HepG2 (cell line): ENCODE measurements around the gene SPRY1. TPM values are rescaled to one million over a fixed set of nuclear protein-coding genes. Genes with fewer than 3 reads are reported as not detected.

Experiments
- AHR ChIP-seq: IDR thresholded peaks from 2 replicates; pipeline ENCODE4 v1.6.1; 2018; ENCODE audit warnings: missing genetic modification reagents, missing compliant biosample characterization
- CCAR2 ChIP-seq: fragments of 200-400 bp; formaldehyde crosslinking; optimal IDR thresholded peaks from 2 replicates; pipeline ENCODE3; 2018; ENCODE audit warnings: low read depth, mild to moderate bottlenecking, low read length, moderate library complexity
- IKZF1 ChIP-seq: fragments of 450-650 bp; IDR thresholded peaks from 2 replicates; pipeline ENCODE4 v1.7.1; 2016
- KMT2A ChIP-seq: sonication (generic); formaldehyde crosslinking; IDR thresholded peaks from 2 replicates; pipeline ENCODE4 v1.4.0; 2020; ENCODE audit warnings: missing genetic modification reagents
- PCBP2 ChIP-seq: fragments of 200-400 bp; formaldehyde crosslinking; optimal IDR thresholded peaks from 2 replicates; pipeline ENCODE3; 2018; ENCODE audit warnings: low read length, low read depth; ENCODE audit not compliant: poor library complexity, severe bottlenecking
- PHF20 ChIP-seq: sonication (generic); formaldehyde crosslinking; IDR thresholded peaks from 2 replicates; pipeline ENCODE4 v1.5.0; 2020; ENCODE audit warnings: mild to moderate bottlenecking, missing genetic modification reagents
- REXO4 ChIP-seq: sonication (generic); formaldehyde crosslinking; IDR thresholded peaks from 2 replicates; pipeline ENCODE4 v1.8.0; 2022; ENCODE audit warnings: missing genetic modification reagents, mild to moderate bottlenecking, borderline replicate concordance
- RXRA ChIP-seq: sonication (generic); formaldehyde crosslinking; IDR thresholded peaks from 2 replicates; pipeline ENCODE4 v1.5.1; 2020; ENCODE audit warnings: missing genetic modification reagents
- SATB2 ChIP-seq: sonication (generic); formaldehyde crosslinking; IDR thresholded peaks from 2 replicates; pipeline ENCODE4 v1.5.0; 2020; ENCODE audit warnings: missing genetic modification reagents
- TAF1 ChIP-seq: sonication (generic); formaldehyde crosslinking; IDR thresholded peaks from 2 replicates; pipeline ENCODE4 v1.4.0; 2020; ENCODE audit warnings: missing genetic modification reagents
- ZNF629 ChIP-seq: sonication (generic); formaldehyde crosslinking; conservative IDR thresholded peaks from 2 replicates; pipeline ENCODE4 v1.5.0; 2020; ENCODE audit warnings: missing genetic modification reagents
- polyA plus RNA-seq, 8 experiments: library from polyadenylated mRNA; depleted of rRNA in 3 of 8; stranded (reverse) in 7 of 8; unstranded in 1 of 8; fragments of >200 nt; fragmentation: Illumina TruSeq in 4 of 8; extraction: Trizol in 4 of 8; gene quantifications; 2 replicates each; pipeline versions ENCODE4 v1.2.1 to v1.2.3, GENCODE V29; 2011 to 2016; ENCODE audit warnings: low read depth in 4 of 8, missing spikeins in 1 of 8, mixed read lengths in 1 of 8; ENCODE audit not compliant: insufficient read depth in 1 of 8
- total RNA-seq, 5 experiments: library from RNA; depleted of rRNA; stranded (reverse); fragments of >200 nt; fragmentation: Illumina TruSeq; extraction: Trizol; gene quantifications; 2 replicates each; pipeline ENCODE4 v1.2.3, GENCODE V29; 2016; ENCODE audit warnings: low read depth in 1 of 5
- TF ChIP-seq, protein P1 (sequence below): sonication (generic); formaldehyde crosslinking; IDR thresholded peaks from 2 replicates; pipeline ENCODE4 v1.4.0; 2020; ENCODE audit warnings: missing genetic modification reagents
- TF ChIP-seq, protein P2 (sequence below): fragments of 450-650 bp; IDR thresholded peaks from 2 replicates; pipeline ENCODE4 v1.6.1; 2017; ENCODE audit warnings: mild to moderate bottlenecking
- TF ChIP-seq, protein P3 (sequence below): sonication (generic); formaldehyde crosslinking; IDR thresholded peaks from 2 replicates; pipeline ENCODE4 v1.5.0; 2020; ENCODE audit warnings: mild to moderate bottlenecking, missing genetic modification reagents, borderline replicate concordance
- TF ChIP-seq, protein P4 (sequence below): sonication (generic); formaldehyde crosslinking; IDR thresholded peaks from 2 replicates; pipeline ENCODE4 v1.5.1; 2020; ENCODE audit warnings: missing genetic modification reagents, mild to moderate bottlenecking, borderline replicate concordance
- TF ChIP-seq, protein P5 (sequence below): IDR thresholded peaks from 2 replicates; pipeline ENCODE4 v1.6.1; 2018; ENCODE audit warnings: missing genetic modification reagents
- TF ChIP-seq, protein P6 (sequence below): IDR thresholded peaks from 2 replicates; pipeline ENCODE4 v1.6.1; 2012; ENCODE audit warnings: inconsistent platforms
- TF ChIP-seq, protein P7 (sequence below): sonication (generic); formaldehyde crosslinking; IDR thresholded peaks from 2 replicates; pipeline ENCODE4 v1.5.0; 2020; ENCODE audit warnings: missing genetic modification reagents, mild to moderate bottlenecking, borderline replicate concordance
- TF ChIP-seq, protein P8 (sequence below), 2 experiments: fragments of 450-650 bp in 1 of 2; sonication (generic) in 1 of 2; formaldehyde crosslinking; IDR thresholded peaks; 2 replicates each; pipeline versions ENCODE4 v1.5.0 to v1.8.0; 2020 to 2022; ENCODE audit warnings: mild to moderate bottlenecking in 1 of 2, missing genetic modification reagents in 1 of 2

Gene SPRY1
- total and polyA plus RNA-seq, 2 of the 13 experiments (the other 11 are each of a cell fraction or from before 2014, with no cell fraction given), result 24.7 to 33.4 TPM

DNA sequence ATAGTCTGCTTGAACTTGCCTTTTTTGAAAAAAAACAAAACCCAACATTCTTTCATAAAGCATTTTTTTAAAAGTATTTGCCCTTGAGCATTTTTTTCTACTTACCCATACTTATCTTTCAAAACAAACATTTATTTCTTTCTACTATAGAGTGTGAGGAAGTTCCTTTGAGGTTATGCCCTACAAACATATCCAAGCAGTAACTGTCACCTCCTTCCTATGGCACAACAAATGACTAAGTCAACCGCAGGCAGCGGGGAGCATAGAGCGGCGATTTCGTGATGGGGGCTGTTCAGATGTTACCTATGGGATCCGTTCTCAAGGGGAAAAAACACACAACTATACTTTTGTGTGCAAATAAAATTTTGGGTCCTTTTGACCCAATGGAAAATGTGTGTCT is 19.4 kb downstream of the SPRY1 start (continued):
- TF ChIP-seq KMT2A (CRISPR knock-in tag), result 0 out of 2 replicates have a peak, but pooled peaks have one; percentile 26
- TF ChIP-seq, protein P1, sequence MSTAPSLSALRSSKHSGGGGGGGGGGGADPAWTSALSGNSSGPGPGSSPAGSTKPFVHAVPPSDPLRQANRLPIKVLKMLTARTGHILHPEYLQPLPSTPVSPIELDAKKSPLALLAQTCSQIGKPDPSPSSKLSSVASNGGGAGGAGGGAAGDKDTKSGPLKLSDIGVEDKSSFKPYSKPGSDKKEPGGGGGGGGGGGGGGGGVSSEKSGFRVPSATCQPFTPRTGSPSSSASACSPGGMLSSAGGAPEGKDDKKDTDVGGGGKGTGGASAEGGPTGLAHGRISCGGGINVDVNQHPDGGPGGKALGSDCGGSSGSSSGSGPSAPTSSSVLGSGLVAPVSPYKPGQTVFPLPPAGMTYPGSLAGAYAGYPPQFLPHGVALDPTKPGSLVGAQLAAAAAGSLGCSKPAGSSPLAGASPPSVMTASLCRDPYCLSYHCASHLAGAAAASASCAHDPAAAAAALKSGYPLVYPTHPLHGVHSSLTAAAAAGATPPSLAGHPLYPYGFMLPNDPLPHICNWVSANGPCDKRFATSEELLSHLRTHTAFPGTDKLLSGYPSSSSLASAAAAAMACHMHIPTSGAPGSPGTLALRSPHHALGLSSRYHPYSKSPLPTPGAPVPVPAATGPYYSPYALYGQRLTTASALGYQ (CRISPR knock-in tag), result peak; percentile 90; the same call in 1 of the 2 replicates
- TF ChIP-seq, protein P2, sequence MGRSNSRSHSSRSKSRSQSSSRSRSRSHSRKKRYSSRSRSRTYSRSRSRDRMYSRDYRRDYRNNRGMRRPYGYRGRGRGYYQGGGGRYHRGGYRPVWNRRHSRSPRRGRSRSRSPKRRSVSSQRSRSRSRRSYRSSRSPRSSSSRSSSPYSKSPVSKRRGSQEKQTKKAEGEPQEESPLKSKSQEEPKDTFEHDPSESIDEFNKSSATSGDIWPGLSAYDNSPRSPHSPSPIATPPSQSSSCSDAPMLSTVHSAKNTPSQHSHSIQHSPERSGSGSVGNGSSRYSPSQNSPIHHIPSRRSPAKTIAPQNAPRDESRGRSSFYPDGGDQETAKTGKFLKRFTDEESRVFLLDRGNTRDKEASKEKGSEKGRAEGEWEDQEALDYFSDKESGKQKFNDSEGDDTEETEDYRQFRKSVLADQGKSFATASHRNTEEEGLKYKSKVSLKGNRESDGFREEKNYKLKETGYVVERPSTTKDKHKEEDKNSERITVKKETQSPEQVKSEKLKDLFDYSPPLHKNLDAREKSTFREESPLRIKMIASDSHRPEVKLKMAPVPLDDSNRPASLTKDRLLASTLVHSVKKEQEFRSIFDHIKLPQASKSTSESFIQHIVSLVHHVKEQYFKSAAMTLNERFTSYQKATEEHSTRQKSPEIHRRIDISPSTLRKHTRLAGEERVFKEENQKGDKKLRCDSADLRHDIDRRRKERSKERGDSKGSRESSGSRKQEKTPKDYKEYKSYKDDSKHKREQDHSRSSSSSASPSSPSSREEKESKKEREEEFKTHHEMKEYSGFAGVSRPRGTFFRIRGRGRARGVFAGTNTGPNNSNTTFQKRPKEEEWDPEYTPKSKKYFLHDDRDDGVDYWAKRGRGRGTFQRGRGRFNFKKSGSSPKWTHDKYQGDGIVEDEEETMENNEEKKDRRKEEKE, result no peak
- TF ChIP-seq, protein P3, sequence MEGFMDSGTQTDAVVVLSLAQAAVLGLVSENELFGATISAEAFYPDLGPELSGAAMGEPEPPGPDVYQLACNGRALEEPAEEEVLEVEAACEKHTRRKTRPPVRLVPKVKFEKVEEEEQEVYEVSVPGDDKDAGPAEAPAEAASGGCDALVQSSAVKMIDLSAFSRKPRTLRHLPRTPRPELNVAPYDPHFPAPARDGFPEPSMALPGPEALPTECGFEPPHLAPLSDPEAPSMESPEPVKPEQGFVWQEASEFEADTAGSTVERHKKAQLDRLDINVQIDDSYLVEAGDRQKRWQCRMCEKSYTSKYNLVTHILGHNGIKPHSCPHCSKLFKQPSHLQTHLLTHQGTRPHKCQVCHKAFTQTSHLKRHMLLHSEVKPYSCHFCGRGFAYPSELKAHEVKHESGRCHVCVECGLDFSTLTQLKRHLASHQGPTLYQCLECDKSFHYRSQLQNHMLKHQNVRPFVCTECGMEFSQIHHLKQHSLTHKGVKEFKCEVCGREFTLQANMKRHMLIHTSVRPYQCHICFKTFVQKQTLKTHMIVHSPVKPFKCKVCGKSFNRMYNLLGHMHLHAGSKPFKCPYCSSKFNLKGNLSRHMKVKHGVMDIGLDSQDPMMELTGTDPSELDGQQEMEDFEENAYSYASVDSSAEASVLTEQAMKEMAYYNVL, result 0 out of 2 replicates have a peak, but pooled peaks have one; percentile 26
- no peak for TF ChIP-seq AHR (CRISPR knock-in tag)
- TF ChIP-seq RXRA (CRISPR knock-in tag), result peak; percentile 24; the same call in 1 of the 2 replicates
- TF ChIP-seq, protein P4, sequence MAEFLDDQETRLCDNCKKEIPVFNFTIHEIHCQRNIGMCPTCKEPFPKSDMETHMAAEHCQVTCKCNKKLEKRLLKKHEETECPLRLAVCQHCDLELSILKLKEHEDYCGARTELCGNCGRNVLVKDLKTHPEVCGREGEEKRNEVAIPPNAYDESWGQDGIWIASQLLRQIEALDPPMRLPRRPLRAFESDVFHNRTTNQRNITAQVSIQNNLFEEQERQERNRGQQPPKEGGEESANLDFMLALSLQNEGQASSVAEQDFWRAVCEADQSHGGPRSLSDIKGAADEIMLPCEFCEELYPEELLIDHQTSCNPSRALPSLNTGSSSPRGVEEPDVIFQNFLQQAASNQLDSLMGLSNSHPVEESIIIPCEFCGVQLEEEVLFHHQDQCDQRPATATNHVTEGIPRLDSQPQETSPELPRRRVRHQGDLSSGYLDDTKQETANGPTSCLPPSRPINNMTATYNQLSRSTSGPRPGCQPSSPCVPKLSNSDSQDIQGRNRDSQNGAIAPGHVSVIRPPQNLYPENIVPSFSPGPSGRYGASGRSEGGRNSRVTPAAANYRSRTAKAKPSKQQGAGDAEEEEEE (CRISPR knock-in tag), result no peak
- TF ChIP-seq CCAR2, result no peak
- no peak for TF ChIP-seq PCBP2
- no peak for TF ChIP-seq SATB2
- TF ChIP-seq, protein P5, sequence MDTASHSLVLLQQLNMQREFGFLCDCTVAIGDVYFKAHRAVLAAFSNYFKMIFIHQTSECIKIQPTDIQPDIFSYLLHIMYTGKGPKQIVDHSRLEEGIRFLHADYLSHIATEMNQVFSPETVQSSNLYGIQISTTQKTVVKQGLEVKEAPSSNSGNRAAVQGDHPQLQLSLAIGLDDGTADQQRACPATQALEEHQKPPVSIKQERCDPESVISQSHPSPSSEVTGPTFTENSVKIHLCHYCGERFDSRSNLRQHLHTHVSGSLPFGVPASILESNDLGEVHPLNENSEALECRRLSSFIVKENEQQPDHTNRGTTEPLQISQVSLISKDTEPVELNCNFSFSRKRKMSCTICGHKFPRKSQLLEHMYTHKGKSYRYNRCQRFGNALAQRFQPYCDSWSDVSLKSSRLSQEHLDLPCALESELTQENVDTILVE (CRISPR knock-in tag), result no peak
- TF ChIP-seq, protein P6, sequence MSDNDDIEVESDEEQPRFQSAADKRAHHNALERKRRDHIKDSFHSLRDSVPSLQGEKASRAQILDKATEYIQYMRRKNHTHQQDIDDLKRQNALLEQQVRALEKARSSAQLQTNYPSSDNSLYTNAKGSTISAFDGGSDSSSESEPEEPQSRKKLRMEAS, result no peak
- TF ChIP-seq REXO4 (CRISPR knock-in tag), result no peak
- no peak for TF ChIP-seq ZNF629 (CRISPR knock-in tag)
- no peak; the same call in 1 of the 2 replicates for TF ChIP-seq TAF1
- TF ChIP-seq, protein P7, sequence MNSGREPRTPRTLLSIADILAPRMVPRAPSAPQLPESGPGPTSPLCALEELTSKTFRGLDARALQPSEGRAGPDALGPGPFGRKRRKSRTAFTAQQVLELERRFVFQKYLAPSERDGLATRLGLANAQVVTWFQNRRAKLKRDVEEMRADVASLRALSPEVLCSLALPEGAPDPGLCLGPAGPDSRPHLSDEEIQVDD (CRISPR knock-in tag), result no peak
- TF ChIP-seq, protein P8, sequence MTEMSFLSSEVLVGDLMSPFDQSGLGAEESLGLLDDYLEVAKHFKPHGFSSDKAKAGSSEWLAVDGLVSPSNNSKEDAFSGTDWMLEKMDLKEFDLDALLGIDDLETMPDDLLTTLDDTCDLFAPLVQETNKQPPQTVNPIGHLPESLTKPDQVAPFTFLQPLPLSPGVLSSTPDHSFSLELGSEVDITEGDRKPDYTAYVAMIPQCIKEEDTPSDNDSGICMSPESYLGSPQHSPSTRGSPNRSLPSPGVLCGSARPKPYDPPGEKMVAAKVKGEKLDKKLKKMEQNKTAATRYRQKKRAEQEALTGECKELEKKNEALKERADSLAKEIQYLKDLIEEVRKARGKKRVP (CRISPR knock-in tag; IDR thresholded peaks at IDR 0.05), result peak in 1 of 2 experiments; percentile 68; a peak in 2 of 4 replicates
- TF ChIP-seq IKZF1, result no peak
- no peak for TF ChIP-seq PHF20 (CRISPR knock-in tag)
